ENCODE data around the gene CFAP77. TPM values are rescaled to one million over a fixed set of nuclear protein-coding genes. Genes with fewer than 3 reads are reported as not detected.

Gene CFAP77
- total RNA-seq, 1 donor from 2014 or later, result not detected

- no peak overlapping the region for H3K4me3 ChIP-seq (ENCODE audit: low read depth, low read length)
- no peak for TF ChIP-seq CTCF (conservative IDR thresholded peaks at IDR 0.05; ENCODE audit: low read depth, low read length)
- no peak for DNase-seq (ENCODE audit: low read depth)
Observed at GRCh38 chr9:132531195-132531594, 121.2 kb downstream of the CFAP77 start.

GRCh38 chr9:132531710-132532570 lies 121.9 kb downstream of the CFAP77 start:
- H3K4me3 ChIP-seq (ENCODE audit: low read depth, low read length), result no peak overlapping the region
- TF ChIP-seq CTCF (conservative IDR thresholded peaks at IDR 0.05; ENCODE audit: low read depth, low read length), result no peak

GRCh38 chr9:132534832-132535231 lies 124.8 kb downstream of the CFAP77 start:
- no peak for DNase-seq (ENCODE audit: low read depth)
- H3K4me3 ChIP-seq (ENCODE audit: low read depth, low read length), result no peak overlapping the region
- no peak for TF ChIP-seq CTCF (conservative IDR thresholded peaks at IDR 0.05; ENCODE audit: low read depth, low read length)

More at GRCh38 chr9:132531710-132532570, 121.9 kb downstream of the CFAP77 start:
- DNase-seq (ENCODE audit: low read depth), result no peak

GRCh38 chr9:132536124-132536523 lies 126.1 kb downstream of the CFAP77 start:
- no peak for TF ChIP-seq CTCF (conservative IDR thresholded peaks at IDR 0.05; ENCODE audit: low read depth, low read length)
- no peak for DNase-seq (ENCODE audit: low read depth)
- no peak overlapping the region for H3K4me3 ChIP-seq (ENCODE audit: low read depth, low read length)

- no peak for TF ChIP-seq CTCF (conservative IDR thresholded peaks at IDR 0.05; ENCODE audit: low read depth, low read length)
- no peak overlapping the region for H3K4me3 ChIP-seq (ENCODE audit: low read depth, low read length)
- DNase-seq (ENCODE audit: low read depth), result no peak
Observed at GRCh38 chr9:132537352-132537751, 127.3 kb downstream of the CFAP77 start.

GRCh38 chr9:132538071-132538470 lies 128.1 kb downstream of the CFAP77 start:
- TF ChIP-seq CTCF (conservative IDR thresholded peaks at IDR 0.05; ENCODE audit: low read depth, low read length), result no peak
- no peak overlapping the region for H3K4me3 ChIP-seq (ENCODE audit: low read depth, low read length)
- peak; percentile 42 for DNase-seq (ENCODE audit: low read depth)

GRCh38 chr9:132539096-132539495 lies 129.1 kb downstream of the CFAP77 start:
- TF ChIP-seq CTCF (conservative IDR thresholded peaks at IDR 0.05; ENCODE audit: low read depth, low read length), result no peak
- DNase-seq (ENCODE audit: low read depth), result no peak
- no peak overlapping the region for H3K4me3 ChIP-seq (ENCODE audit: low read depth, low read length)
